Duodenal mucosa (tissue), 2 donors: ENCODE results near the gene IGFN1.

ENCODE experiments used
- H3K27ac ChIP-seq: one replicate; pipeline ENCODE4 v1.7.0; 2013; ENCODE audit warnings: low read depth, low read length
- H3K27me3 ChIP-seq, 2 donors: one replicate each; pipeline ENCODE4 v1.7.0; 2013; ENCODE audit warnings: low read length in 2 of 2, control low read depth in 1 of 2; ENCODE audit not compliant: insufficient read depth in 2 of 2, control insufficient read depth in 1 of 2
- H3K36me3 ChIP-seq, 2 donors: one replicate each; pipeline ENCODE4 v1.7.0; 2013; ENCODE audit warnings: low read length in 2 of 2, control low read depth in 1 of 2; ENCODE audit not compliant: insufficient read depth in 2 of 2, control insufficient read depth in 1 of 2
- H3K4me1 ChIP-seq, 2 donors: one replicate each; pipeline ENCODE4 v1.7.0; 2013; ENCODE audit warnings: low read length in 2 of 2, control low read depth in 1 of 2; ENCODE audit not compliant: insufficient read depth in 2 of 2, control insufficient read depth in 1 of 2
- H3K4me3 ChIP-seq, 2 donors: one replicate each; pipeline ENCODE4 v1.7.0; 2013; ENCODE audit warnings: low read length in 2 of 2, low read depth in 1 of 2
- H3K9ac ChIP-seq, 2 donors: one replicate each; pipeline ENCODE4 v1.7.0; 2013; ENCODE audit warnings: low read length in 2 of 2, low read depth in 1 of 2
- H3K9me3 ChIP-seq, 2 donors: one replicate each; pipeline ENCODE4 v1.7.0; 2013; ENCODE audit warnings: low read length in 2 of 2, control low read depth in 1 of 2; ENCODE audit not compliant: control insufficient read depth in 1 of 2

The IGFN1 gene

DNA sequence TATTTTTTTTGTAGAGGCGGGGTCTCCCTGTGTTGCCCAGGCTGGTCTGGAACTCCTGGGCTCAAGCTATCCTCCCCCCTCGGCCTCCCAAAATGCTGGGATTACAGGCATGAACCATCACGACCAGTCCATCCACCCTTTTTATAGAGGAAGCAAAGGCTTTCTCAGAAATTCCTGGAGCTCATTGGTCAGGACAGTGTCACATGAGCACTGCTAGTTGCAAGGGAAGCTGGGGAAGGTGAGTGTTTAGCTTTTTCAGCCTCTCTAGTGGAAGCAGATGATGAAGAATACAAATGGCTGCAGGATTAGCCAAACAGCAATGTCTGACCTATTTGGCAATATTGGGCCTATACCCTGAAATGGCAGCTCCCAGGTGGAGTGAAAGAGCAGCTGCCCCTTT lies 8.0 kb downstream of the IGFN1 start:
- Histone ChIP-seq H3K4me3 (no peak overlapping the region), H3K27me3 (peaks cover 0 to 3% of the 10 kb centered on the region in 2 donors), H3K4me1 (no peaks in the 10 kb centered on the region)

DNA sequence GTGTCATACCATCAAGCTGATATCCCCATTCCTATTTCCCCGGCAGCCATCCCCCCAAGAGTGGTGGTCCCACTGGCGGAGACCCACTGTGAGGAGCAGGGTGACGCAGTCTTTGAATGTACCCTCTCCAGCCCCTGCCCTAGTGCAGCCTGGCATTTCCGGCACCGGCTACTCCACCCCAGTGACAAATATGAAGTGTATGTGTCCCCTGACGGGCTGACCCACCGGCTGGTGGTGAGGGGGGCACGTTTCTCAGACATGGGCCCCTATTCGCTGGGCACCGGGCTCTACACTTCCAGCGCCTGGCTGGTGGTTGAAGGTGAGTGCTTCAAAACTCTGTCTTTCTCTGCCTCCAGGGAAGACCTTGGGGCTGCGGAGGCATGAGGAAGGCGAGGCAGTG lies 14.4 kb downstream of the IGFN1 start:
- no peaks in the 10 kb centered on the region for H3K4me1 ChIP-seq
- no peak overlapping the region for H3K27ac ChIP-seq
- peaks cover 0 to 3% of the 10 kb centered on the region in 2 donors for H3K27me3 ChIP-seq
- H3K4me3 ChIP-seq = no peak overlapping the region
- H3K9ac ChIP-seq = no peak overlapping the region
- no peaks in the 10 kb centered on the region for H3K9me3 ChIP-seq
- H3K36me3 ChIP-seq = no peaks in the 10 kb centered on the region

More for the DNA sequence above, 8.0 kb downstream of the IGFN1 start:
- H3K36me3 ChIP-seq = no peaks in the 10 kb centered on the region
- H3K27ac ChIP-seq = no peak overlapping the region
- H3K9me3 ChIP-seq = no peaks in the 10 kb centered on the region
- no peak overlapping the region for H3K9ac ChIP-seq

DNA sequence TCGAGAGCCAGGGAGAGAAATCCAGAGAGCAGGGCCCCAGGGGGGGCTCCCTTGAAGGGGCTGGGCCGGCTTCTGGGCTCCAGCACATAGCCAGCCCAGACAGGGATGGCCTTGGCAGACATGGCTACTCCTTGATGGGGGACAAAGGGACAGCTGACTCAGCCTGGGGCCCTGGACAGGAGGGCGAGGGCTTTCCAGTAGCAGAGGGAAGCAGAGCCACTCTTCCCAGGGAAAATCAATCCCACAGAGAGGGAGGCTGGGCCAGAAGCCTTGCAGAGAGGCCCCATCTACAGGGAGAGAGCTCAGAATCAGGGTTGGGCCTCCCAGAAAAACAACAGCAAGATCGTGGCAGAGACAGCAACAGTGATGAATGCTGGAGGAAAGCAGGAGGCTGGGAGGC lies 15.6 kb downstream of the IGFN1 start:
- no peaks in the 10 kb centered on the region for H3K9me3 ChIP-seq

DNA sequence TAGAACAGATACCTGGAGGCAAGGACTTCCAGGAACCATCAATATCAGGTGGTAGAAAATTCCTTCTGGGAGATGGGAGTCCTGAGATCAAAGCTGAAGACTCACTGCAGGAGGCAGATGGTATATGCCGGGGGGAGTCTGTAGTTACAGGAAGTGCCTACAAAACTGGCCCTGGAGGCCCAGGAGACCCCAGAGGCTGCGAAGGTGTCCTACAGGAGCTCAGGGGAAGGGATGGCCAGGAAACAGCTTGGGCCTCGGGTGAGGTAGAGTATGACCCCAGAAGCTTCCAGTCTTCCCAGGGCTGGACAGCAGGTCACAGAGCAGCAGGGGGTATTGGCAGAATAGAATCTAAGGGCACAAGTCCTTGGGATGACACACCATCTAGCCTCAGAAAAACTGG lies 16.4 kb downstream of the IGFN1 start:
- H3K27me3 ChIP-seq = peaks cover 0 to 8% of the 10 kb centered on the region in 2 donors
- no peaks in the 10 kb centered on the region for H3K36me3 ChIP-seq
- H3K4me3 ChIP-seq = no peak overlapping the region
- H3K27ac ChIP-seq = no peak overlapping the region
- no peak overlapping the region for H3K9ac ChIP-seq
- H3K9me3 ChIP-seq = no peaks in the 10 kb centered on the region
- H3K4me1 ChIP-seq = no peaks in the 10 kb centered on the region

More for the DNA sequence above, 15.6 kb downstream of the IGFN1 start:
- Histone ChIP-seq H3K27me3 (peaks cover 0 to 3% of the 10 kb centered on the region in 2 donors), H3K36me3 (no peaks in the 10 kb centered on the region), H3K27ac (no peak overlapping the region), H3K9ac (no peak overlapping the region), H3K4me1 (no peaks in the 10 kb centered on the region), H3K4me3 (no peak overlapping the region)

DNA sequence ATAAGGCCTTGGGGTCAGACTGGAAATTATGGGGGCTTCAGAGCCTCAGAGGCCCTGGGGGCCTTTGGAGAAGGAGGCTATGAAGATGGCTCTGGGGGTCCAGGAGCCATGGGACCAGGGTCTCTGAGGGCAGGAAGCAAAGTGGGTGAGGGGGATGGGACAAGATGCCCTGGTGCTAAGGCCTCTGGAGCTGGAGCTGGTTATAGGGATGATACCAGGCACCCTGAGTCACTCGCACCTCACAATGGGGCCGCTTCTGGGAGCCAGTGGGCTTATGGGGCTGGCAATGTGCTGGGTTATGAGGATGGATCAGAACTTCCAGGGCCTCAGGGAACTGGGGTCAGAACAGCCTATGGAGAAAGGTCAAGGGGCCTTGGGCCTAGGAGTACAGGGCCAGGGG lies 17.6 kb downstream of the IGFN1 start:
- Histone ChIP-seq H3K36me3 (no peaks in the 10 kb centered on the region), H3K9me3 (no peaks in the 10 kb centered on the region), H3K9ac (no peak overlapping the region), H3K4me1 (no peaks in the 10 kb centered on the region), H3K4me3 (no peak overlapping the region), H3K27ac (no peak overlapping the region), H3K27me3 (peaks cover 0 to 6% of the 10 kb centered on the region in 2 donors)

DNA sequence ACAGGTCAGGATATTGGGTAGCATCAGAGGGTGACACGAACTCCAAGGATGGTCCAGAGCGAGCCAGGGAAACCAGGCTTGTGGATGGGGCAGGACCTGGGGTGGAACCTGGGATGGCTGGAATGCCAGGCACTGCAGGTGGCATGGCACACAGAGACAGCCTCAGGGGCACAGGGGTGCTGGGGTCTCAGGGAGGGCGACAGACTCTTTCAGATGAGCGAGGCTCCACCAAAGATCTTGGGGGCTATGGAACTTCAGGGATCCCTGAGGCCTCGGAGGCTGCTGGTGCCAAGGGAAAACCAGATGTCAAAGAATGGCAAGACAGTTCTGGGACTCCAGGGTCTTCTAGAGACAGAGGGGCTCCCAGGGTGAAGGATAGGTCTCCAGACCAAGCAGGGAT lies 21.4 kb downstream of the IGFN1 start:
- Histone ChIP-seq H3K9me3 (no peaks in the 10 kb centered on the region), H3K36me3 (no peaks in the 10 kb centered on the region), H3K27ac (no peak overlapping the region), H3K4me1 (no peaks in the 10 kb centered on the region), H3K27me3 (peaks cover 0 to 6% of the 10 kb centered on the region in 2 donors), H3K9ac (no peak overlapping the region), H3K4me3 (no peak overlapping the region)

DNA sequence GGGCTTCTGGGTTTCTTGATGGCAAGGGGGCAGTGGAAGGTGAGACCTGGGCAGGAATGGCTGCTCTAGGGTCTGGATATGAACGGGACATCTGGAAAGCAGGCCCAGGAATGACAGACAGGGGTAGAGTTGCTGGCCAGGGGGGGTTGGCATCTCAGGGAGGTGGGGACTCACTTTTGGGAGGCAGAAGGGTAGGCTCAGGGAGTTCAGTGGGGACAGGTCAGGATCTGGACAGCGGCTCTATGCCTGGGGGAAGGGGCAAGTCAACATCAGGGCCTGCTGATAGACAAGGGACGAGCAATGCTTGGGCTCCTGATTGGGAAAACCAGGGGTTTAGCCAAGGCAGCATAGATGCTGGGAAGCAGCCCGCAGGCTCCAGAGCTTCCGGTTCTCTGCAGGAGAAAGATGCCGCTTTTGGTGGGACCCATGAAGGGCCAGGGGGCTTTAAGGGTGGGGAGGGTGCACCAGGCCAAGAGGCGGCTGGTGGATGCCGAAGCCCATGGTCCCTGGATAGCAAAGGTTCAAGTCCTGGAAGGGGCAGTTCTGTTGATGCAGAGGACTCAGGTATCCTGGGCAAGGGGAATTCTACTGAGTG lies 21.9 kb downstream of the IGFN1 start:
- Histone ChIP-seq H3K9me3 (no peaks in the 10 kb centered on the region), H3K4me3 (no peak overlapping the region), H3K27ac (no peak overlapping the region), H3K27me3 (peaks cover 0 to 6% of the 10 kb centered on the region in 2 donors), H3K9ac (no peak overlapping the region), H3K36me3 (no peaks in the 10 kb centered on the region), H3K4me1 (no peaks in the 10 kb centered on the region)

DNA sequence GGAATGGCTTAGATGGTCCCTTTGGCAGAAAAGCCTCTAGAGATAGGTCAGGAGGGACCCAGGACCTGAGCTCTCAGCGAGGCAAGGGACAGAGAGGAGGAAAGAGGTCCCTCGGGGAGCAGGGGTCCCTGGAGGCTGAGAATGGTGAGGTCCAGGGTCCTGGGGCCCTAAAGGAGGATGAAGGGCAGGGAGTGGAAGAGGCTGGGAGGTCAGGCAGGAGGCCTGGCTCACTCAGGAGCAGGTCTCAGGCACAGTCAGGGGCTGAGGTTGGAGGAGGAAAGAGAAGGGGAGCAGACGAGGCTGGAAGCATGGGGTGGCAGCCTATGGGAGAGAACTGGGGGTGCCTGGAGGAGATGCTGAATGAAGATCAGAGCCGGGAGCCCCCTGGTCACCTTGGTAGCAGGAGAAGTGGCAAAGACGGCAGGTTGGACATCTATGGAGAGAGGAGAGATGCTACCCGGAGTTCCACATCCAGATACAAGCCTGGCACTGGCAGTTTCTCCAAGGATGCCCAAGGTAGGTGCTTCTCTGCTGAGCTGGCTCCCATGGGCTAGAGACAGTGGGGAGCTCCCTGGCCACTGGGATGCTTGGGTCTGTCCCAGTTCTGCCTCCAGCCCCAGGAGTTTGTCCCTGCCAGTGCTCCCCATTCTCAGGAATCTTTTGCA lies 22.6 kb downstream of the IGFN1 start:
- no peaks in the 10 kb centered on the region for H3K36me3 ChIP-seq
- H3K27ac ChIP-seq = no peak overlapping the region
- H3K9ac ChIP-seq = no peak overlapping the region
- H3K27me3 ChIP-seq = peaks cover 0 to 6% of the 10 kb centered on the region in 2 donors
- H3K4me1 ChIP-seq = no peaks in the 10 kb centered on the region
- H3K9me3 ChIP-seq = no peaks in the 10 kb centered on the region
- no peak overlapping the region for H3K4me3 ChIP-seq

DNA sequence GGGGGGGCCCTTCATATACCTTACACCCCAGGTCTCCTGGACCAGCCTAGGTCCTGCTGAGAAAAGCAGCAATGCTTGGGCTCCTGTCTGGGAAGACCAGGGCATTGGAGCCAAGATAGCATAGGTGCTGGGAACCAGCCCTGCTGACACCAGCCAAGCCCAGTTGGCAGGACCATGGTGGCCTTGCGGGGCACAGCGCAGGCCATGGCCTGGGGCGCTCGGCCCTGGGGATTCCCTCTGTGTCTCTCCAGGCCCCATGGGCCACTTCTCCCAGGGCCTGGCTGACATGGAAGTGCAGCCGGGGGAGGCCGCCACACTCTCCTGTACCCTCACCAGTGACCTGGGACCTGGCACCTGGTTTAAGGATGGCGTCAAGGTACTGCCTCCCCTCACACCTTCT lies 23.3 kb downstream of the IGFN1 start:
- Histone ChIP-seq H3K36me3 (no peaks in the 10 kb centered on the region), H3K4me3 (no peak overlapping the region), H3K27ac (no peak overlapping the region), H3K27me3 (peaks cover 0 to 6% of the 10 kb centered on the region in 2 donors), H3K4me1 (no peaks in the 10 kb centered on the region), H3K9me3 (no peaks in the 10 kb centered on the region), H3K9ac (no peak overlapping the region)

DNA sequence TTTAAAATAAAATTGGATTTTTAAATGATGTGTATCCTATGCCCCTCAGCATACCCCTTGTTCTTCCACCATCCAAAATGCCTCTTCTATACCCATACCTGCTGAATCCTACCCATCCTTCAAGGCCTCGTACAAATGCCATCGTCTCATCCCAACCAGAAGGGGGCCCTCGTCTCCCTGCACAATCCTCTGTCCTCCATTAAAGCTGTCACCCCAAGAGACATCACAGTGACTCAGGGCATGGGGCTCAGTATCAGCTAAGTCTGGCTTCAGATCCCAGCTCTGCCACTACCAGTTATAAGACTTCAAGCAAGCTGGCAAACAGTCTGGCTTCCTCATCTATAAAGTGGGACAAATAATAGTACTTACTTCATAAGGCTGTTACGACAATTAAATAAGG lies 23.8 kb downstream of the IGFN1 start:
- H3K9ac ChIP-seq = no peak overlapping the region
- H3K4me1 ChIP-seq = no peaks in the 10 kb centered on the region
- H3K36me3 ChIP-seq = no peaks in the 10 kb centered on the region
- H3K27me3 ChIP-seq = peaks cover 0 to 6% of the 10 kb centered on the region in 2 donors
- H3K4me3 ChIP-seq = no peak overlapping the region
- no peaks in the 10 kb centered on the region for H3K9me3 ChIP-seq
- no peak overlapping the region for H3K27ac ChIP-seq
